Measurements from ENCODE around the gene PEX3.
"Not testable (repeated sequence)": the region's sequence is repeated elsewhere in the genome, so short reads cannot be mapped to it uniquely, and the experiment has no call there.

PEX3 gene

DNA sequence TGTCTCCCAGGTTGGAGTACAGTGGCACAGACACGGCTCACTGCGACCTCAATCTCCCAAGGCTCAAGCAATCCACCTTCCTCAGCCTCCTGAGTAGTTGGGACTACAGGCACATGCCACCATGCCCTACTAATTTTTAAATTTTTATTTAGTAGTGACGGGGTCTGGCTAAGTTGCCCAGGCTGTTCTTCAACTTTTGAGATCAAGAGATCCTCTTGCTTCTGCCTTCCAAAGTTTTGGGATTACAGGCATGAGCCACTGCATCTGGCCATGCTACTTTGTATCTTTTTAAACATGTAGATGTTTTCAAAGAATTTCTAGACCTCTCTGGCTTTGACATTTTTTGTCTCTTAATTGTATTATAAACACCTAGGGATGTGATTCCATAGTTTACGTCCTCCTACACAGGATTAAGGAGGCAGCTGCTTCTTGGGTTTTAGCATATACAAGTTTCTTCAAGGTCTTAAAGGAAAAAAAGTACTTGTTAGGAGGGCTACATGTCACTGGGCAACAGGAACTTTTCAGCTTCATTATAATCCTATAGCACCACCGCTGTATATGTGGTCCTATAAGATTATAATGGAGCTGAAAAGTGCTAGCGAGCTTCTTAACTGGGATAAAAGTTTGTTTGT is 1.4 kb upstream of the PEX3 start:
- DNase-seq = no peak

DNA sequence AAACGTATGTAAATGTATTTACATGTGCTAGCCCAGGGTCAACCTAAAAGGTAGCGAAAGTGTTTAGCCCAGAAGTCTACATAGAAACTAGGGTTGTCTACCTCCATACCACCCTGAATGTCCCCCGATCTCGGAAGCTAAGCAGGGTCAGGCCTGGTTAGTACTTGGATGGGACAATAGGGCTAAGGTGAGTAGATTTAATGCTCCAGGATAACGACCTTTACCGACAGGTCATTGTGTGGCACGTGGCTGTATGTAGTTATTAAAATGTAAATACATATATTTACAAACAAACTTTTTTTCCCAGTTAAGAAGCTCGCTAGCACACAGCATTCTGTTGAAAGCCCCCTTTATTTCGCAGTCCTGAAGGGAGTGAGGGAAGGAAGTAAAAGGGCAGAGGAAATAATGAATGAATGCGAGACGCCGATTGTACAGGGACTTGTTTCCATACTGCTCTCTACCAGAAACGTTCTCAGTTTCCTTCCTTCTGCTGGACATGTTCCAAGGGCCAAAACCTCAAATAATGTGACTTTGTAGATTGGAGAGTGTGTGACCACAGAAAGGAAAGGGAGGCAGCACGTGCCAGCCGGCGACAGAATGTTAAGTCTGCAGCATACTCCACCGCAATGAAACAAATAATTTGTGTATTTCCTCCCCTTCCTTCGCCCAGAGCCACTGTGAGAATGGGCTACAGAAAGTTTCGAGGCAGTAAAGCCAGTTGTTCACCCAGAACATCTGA is 722 bp upstream of the PEX3 start:
- no peak for DNase-seq

DNA sequence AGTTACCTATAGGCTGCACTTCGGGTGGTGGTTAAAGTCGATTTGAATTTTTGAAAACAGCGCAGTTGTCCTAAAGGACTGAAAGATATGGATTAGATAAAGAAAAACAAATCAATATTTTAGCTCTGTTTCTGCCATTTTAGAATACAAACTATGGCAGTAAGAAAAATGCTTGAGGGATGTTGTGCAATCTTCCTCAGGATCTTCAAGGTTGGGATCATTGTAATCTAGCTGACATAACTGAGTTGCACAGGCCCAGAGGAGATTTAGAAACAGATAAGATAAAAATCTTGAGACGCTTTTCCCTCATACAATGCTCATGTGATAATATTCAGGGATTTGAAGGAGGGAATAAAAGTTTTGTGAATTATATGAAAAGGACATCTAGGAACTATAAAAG is 926 bp downstream of the PEX3 start:
- DNase-seq = no peak

DNA sequence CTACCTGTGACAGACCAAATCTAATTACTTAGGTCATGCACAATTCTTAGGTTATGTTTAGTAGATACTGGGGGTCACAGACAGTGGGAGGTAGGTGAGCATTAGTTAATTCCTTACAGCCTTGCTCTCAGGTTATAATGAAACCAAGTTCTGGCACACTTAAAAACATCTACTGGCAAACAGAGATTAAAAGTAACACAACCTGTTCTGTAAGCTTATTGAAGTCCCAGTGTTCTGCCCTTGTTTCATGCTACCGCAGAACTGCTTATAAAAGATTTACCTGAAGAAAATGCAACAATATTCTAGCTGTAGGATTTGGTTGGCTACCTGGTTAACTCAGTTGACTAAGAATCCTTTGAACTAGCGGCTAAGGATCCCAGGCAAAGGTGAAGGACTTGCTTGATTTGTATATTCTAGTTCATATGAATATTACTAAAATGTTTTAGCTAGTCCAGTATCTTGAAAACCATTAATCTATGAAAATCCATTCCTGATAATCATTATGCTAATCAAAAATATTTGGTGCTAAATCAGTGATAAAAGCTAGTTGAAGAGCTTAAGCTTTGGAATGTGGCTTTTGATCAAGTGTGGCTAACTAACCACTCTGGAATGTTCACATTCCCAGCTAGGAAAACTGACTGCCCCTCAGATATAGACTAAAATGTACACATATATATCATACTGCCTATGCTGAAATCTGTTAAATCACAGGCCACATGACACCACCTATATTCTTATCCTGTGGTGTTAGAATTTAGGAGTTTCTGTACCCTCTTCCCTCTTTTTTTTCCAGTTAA is 7.2 kb downstream of the PEX3 start:
- no peak for DNase-seq

DNA sequence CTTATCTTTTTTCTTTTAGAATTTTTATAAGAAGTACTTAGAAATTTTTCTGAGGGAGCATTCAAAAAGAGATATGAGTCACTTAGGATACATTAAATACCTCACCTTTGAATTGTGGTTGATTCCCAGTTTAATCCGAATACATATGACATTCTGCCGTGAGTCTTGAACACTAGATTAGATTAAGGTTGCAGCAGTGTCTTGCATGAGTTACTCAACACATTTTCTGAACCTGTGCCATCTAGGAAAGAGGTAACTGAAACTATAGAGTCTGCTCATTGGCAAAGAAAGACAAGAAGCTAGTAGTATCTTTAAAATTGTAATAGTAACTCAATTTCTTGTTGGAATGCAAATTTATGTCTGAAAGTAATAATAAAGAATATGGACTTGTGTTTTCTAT is 14.9 kb downstream of the PEX3 start:
- DNase-seq = no peak

DNA sequence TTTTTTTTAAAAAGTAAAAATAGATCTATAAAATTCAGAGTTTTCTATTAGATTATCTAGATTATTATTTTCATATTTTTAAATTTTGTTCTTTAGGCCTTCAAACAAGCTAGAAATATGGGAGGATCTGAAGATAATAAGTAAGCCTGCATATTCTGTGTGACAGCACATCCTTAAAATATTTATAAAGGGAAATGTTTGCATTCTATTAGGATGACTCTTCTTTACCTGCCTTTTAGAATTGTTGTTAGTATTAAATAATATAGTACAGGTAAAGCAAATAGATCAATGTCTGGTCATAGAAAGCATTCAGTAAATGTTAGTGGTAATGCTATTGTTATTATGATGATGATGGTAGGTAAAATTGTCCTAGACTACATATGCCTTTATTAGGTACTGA is 17.4 kb downstream of the PEX3 start:
- no peak for DNase-seq

DNA sequence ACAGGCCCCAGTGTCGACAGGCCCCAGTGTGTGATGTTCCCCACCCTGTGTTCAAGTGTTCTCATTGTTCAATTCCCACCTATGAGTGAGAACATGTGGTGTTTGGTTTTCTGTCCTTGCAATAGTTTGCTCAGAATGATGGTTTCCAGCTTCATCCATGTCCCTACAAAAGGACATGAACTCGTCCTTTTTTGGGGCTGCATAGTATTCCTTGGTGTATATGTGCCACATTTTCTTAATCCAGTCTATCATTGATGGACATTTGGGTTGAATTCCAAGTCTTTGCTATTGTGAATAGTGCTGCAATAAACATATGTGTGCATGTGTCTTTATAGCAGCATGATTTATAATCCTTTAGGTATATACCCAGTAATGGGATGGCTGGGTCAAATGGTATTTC is 18.2 kb downstream of the PEX3 start:
- not testable (repeated sequence) for DNase-seq

DNA sequence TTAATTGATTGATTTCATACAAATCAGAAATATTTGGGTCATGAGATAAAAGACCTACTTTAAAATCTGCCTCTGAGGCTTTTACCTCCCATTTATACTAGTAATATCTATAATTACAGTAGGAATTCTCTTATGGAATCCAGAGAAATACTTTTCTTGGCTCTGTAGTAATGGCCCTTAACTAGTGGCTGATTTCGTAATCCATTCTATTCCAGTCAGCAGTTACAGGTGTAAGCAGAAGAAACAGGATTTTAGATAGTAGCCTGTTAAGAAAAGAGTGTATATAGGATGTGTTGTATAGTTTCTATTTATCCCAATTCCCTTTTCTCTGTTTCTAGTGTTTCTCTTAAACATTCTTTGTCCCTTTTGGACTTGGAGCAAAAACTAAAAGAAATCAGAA is 21.2 kb downstream of the PEX3 start:
- DNase-seq = no peak

DNA sequence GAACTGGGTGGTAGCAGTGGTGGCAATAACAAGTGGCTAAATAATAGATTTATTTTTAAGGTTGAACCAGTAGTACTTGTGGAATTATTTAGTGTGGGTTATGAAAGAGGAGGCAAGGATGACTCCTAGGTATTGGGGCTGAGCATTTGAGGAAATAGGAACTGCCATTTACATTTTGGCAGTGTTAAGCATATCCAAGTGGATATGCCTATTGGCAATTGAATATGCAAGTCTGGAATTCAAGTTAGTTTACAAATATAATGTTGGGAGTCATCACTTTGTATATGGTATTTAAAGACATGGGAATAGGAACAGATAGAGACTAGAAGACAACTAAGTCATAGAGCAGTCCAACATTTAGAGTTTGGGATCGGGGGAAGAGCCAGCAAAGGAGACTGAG is 25.9 kb downstream of the PEX3 start:
- no peak for DNase-seq

DNA sequence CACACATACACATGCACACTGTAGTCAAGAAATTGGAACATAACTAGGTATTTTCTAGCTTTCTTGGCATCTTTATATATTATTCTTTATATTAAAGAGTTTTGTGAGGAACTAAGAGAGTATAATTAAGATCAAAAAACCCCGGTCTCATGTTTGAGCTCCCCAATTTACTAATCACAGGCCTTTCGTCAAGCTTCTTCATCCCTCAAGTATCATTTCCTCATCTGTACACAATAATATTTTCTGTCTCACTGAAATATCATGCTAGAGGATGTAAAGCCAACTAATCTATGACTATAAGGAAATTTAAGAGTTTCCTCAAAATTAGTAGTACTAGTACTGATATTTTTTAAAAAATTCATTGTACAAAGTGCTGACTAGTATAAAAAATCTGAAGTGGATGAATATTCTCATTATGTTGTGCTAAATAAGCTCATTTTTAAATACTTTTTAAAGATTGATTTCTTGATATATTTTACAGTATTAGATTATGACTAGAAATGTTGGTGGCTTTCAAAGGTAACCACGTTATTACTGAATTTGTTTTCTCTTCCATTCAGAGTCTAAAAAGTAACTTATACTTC is 28.0 kb downstream of the PEX3 start:
- DNase-seq = no peak

DNA sequence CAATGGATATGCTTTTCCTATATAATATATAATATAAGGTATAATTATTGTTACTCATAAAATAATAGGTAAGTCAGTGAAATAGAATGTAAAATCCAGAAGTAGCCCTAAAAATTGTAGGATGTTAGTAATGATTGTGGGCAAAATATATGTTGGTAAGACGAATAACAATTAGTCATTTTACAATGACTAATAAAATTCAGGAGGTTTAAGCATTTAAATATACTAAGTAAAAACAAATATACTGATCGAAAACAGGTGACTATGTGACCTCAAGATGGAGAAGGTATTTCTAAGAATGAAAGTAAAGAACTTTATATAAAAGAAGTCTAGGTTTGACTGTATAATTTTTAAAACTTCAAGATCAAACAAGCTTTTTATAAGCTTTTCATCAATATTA is 32.0 kb downstream of the PEX3 start:
- DNase-seq = no peak

DNA sequence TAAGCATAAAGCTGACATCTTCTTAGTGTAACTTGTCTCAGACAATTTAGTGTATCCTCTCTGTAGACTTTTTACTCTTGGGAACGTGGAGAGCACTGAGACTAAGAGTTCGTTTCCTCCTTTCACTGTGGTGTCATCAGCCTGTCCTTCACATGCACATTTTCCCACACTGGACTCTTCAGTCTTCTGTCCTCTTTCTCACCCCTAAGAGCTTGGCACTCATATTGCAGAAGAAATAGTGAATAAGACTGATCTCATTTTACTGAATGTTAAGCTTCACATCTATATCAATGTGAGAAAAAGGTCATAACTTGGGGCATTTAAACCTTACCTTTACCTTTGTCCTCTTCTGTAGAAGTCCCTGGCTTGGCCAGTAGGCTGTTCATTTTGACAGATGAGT is 35.4 kb downstream of the PEX3 start:
- DNase-seq = no peak

DNA sequence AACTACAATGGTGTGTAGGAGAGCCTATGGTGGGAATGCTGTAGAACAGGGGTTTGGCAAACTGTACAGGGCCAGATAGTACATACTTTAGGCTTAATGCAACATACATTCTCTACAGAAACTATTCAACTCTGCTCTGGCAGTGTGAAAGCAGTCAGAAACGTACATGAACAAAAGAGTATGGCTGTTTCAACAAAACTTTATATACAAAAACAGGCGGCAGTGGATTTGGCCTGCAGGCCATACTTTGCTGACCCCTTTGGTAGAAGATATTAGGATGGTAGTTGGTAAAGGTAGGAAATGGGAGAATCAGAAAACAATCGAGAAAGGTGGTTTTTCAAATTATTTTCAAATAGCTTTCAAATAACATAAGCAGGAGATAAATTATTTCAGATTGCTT is 36.1 kb downstream of the PEX3 start:
- DNase-seq = no peak

DNA sequence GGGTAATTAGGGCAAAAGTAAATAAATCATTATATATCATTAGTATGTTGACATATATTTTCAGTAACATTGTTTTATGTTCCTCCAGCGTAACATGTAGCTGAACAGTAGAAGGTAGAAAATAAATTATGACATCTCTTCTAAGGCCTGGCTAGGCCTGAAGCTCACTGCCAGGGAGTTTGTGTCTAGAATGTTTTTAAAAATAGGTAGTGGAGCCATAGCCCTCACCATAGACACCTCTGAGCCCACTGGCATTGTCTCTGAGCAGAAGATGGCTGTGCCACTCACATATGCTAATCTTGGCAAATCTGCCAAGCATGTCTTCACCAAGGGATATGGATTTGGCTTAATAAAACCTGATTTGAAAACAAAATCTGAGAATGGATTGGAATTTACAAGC is 39.6 kb downstream of the PEX3 start:
- DNase-seq = no peak

DNA sequence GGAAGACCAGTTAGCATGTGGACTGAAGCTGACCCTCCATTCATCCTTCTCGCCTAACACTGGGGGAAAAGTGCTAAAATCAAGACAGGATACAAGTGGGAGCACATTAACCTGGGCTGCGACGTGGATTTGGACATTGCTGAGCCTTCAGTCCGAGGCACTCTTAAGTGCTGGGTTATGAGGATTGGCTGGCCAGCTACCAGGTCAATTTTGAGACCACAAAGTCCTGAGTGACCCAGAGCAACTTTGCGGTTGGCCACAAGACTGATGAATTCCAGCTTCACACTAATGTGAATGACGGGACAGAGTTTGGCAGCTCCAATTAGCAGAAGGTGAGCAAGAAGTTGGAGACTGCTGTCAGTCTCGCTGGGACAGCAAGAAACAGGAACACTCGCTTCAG is 40.2 kb downstream of the PEX3 start:
- DNase-seq = no peak

DNA sequence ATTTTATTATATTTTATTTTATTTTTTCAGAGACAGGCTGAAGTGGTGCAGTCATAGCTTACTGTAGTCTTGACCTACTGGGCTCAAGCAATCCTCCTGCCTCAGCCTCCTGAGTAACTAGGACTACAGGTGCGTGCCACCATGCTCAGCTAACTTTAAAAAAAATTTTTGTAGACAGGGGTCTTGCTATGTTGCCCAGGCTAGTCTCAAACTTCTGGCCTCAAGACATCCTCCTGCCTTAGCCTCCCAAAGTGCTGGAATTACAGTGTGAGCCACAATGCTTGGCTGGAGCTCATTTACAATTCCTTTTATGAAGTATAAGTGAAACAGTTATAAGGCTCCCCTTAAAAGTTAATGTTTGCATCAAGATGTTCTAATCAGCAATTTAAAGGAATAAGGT is 46.4 kb downstream of the PEX3 start:
- DNase-seq = no peak

DNA sequence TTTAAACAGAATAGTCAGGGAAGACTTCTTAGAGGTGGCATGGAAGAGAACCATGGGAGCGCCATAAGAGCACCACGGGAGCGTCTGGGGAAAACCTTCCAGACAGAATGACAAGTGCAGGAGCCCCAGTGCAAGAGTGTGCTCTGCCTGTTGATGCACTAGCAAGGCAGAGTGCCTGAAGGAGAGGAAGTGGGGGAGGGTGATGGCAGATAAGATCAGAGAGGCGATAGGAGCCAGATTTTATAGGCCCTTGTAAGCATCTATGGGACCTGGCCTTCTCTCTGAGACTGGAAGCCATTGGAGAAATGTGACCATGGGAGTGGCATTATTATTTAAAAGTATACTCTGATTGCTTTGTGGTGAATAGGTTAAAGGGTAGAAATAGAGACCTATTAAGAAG is 47.8 kb downstream of the PEX3 start:
- DNase-seq = no peak

DNA sequence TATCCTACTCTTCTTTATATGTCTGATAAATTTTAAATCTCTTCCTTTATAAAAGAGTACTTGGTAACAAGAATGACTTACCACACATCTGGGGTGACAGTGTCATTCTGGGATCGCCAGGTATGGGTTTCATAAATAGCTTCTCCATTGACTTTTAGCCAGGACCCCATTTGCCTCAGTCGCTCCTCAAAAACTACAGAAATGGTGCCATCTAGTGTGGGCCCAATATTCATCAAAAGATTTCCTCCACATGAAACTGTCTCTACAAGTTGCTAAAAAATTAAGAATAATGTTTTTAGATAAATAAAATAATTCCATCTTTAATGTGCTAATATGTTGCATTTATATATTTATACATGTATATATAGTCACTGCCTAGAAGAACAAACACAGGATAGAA is 51.2 kb downstream of the PEX3 start:
- no peak for DNase-seq

DNA sequence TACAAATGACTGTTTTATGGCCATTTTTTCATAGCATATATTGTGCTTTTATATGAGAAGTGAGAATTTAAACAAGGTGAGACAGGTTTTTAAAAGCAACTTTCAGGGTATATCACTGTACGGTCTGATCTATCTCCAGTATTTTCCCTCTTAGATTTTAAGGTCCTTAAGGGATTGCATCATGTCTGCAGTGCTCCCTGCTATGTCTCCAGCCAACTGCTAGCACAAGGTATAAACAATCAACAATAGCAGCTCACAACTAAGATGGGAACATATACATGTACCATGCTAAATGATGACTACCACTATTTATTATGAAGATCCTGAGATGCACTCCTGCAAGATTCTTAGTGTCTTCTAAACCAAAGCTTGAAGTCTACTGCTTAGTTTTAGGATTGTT is 53.8 kb downstream of the PEX3 start:
- DNase-seq = no peak

DNA sequence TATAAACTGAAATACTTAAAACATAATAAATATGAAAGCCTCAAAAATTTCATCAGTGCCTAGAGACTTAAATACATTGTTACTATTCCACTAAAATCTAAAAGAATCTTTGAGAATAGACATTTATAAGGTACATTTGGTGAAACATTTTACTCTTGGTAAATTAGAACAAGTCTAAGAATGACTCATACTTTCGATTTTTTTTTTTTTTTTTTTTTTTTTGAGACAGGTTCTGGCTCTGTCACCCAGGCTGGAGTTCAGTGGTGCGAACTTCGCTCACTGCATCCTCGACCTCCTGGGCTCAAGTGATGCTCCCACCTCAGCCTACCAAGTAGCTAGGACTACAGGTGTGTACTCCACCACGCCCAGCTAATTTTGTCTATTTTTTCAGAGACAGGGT is 54.5 kb downstream of the PEX3 start:
- no peak for DNase-seq

DNA sequence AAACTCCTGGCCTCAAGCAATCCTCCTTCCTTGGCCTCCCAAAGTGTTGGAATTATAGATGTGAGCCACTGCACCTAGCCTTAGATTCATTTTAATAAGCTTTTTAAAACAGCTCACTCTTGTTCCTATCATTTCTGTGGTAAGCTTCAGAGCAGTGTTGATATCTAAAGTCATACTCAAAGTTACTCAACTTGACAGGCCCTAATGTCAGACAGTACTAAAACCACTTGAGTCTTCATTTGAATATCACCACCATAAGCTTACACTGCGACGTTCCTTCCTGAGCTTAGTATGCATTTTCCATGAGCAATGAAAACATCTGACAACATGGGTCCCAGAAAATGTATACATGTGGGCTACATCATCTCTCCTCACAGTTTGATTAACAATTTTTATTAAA is 54.9 kb downstream of the PEX3 start:
- no peak for DNase-seq

DNA sequence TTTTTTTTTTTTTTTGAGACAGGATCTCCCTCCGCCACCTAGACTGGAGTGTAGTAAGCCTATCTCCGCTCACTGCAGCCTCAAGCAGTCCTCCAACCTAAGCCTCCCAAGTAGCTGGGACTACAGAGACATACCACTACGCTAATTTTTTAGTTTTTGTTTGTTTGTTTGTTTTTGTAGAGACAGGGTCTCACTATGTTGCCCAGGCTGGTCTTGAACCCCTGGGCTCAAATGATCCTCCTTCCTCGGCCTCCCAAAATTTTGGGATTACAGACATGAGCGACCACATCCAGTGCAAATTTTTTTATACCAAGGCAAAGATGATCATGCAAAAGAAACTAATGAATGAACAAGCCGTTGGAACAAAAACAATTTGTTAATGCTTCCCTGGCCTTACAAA is 55.6 kb downstream of the PEX3 start:
- no peak for DNase-seq

DNA sequence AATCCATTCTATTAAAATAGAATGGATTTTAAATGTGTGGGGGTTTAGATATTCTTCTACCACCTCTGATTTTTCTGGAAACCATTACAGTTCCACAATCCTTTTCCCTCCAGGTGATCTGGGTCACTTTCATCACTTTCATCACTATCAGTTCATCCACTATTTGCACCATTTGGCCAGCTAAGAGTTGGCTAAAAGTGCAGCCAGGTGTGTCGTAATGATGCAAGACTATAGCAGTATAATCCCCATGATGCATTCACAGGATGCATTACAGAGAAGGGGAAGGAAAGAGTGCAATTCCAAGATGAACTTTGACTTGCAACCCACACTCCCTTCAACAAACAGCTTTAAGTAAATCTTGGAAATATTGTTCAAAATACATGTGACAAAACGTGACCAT is 56.0 kb downstream of the PEX3 start:
- DNase-seq = no peak
